Fibroblast of skin of scalp (primary cell): ENCODE data around the gene PHLDA1.
"Not testable (repeated sequence)": the region's sequence is repeated elsewhere in the genome, so short reads cannot be mapped to it uniquely, and the experiment has no call there.

ENCODE experiments used
- DNase-seq: peaks from one replicate; pipeline ENCODE4 v3.0.0-alpha.2; 2013

Gene PHLDA1

DNA sequence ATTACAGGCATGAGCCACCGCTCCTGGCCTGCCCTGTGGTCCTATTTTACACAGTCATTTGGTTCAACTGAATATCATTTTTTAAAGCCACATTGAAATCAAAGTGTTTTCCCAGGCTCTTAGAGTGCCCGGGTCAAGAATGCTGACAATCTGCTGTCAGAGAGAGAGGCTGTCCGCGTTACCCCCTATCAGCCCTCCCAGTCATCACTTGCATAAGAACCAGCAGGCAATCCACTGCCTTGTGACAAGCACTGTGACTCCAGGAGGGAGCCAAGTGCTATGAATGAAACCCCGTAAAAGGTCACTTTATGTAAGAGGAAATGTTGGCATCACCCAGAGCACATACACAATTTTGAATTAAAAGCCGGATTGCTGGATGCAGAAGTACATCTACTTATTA is 13.5 kb downstream of the PHLDA1 start:
- peak; percentile 74 for DNase-seq

DNA sequence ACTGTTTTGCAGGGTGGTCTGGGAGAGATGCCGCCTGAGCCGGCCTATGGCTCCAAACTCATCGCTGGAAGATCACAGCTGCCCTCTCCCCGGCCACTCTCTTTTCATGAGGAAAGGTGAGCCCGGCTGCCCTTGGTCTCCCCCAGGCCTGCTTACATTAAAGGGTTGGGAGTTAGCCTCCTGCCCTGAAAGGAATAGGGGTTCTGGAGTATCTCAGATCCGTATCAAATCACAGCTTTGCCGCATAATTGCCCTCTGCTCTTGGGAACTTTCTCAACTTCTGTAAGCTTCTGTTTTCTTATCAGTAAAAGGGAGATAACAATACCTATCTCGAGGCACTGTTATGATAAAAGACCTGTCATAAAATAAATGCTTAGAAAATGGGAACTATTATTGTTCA is 17.6 kb downstream of the PHLDA1 start:
- DNase-seq = no peak

DNA sequence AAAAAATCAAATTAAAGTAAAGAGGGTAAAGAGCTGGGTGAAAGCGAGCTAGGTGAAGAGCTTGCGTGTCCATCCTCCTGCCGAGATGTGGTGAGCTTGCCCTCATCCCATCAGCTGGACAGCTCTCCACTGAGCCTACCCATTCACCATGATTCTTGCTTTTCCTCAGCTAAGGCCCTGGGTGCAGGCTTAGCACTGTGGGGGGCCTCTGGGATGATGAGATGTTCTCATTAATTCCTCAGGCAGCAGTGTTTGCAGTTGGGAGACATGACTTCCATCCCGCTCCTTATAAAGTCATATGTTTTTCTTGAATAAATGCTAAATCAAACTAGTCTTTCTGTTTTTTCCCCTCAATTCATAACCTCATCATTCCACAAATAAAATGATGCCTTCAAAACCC is 18.0 kb downstream of the PHLDA1 start:
- peak; percentile 29 for DNase-seq

DNA sequence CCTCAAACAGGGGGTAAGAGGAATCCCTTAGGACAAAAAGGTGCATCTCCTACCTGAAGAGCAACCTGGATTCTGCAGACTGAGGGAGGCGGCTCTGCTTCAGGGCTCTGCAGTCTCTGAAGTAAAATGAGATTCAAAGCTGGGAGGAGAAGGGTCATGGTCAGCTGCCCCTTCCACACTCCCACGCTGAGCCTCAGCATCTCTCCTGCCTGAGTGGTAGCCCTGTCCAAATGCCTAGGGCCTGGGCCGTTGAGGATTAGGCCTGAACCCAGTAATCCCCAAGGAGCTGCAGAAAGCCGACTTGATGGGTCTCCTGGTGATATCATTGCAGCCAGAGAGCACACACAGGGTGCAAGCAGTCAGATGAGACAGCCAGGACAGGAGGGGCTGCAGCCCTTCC is 18.9 kb downstream of the PHLDA1 start:
- no peak for DNase-seq

DNA sequence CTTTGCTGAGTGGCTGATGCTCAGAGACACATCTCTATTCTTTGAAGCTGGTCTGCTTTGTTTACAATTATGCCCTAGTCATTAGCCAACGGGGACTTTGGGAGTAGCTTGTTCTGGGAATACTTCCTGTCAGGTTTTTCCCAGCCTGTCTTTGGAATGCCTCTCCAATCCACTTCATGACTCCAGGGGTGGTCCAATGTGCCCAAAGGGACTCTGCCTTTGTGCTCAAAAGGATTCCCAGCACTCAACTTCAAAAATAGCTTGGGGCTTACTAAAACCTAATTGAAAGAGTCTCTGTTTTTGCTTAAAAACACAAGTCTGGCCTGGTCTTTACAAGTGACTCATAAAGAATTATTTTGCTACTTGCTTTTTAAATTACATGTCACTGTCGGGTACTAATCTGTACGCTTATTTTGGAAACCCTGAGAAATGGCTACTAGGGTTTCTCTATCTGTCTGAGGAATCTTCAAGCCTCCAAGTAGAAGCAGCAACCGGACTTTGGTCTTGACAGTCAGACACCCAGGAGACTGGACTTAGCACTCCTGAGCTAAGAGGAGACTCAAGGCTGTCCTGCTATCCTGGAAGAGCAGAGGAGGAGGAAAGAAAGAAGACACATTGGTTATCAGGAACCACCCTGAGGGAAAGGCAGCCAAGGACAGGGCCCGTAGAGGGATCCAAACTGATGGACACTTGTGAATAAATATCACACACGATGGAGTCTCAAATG is 20.7 kb downstream of the PHLDA1 start:
- peak; percentile 96 for DNase-seq

DNA sequence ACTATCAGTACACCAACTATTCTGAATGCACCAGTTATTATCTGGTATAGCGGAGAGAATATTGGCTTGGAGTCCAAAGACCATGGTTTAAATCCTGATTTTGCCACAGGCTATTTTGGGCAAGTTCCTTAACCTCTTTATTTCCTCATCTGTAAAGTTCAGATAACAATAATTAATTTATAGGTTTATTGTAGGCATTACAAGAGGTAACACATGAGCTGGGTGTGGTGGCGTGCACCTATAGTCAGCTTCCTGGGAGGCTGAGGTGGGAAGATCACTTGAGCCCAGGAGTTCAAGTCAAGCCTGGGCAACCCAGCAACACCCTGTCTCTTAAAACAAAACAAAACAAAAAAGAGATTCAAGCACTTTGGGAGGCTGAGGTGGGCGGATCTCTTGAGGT is 23.1 kb downstream of the PHLDA1 start:
- no peak for DNase-seq

DNA sequence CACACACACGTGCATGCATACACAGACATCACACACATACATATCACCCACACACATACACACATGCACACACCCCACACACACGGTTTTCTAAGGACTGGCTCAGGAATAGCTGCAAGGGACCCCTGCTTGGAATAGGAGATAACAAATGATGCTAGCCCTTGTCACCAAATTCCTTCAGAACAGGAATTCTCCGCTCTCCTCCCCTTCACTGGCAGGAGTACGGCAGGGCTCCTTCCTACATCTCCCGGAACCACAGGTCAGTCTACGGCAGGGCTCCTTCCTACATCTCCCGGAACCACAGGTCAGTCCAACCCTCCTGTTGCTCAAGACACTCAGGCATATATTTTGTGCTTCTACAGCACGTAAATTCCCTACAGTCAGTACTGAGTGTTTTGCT is 23.9 kb downstream of the PHLDA1 start:
- DNase-seq = no peak

DNA sequence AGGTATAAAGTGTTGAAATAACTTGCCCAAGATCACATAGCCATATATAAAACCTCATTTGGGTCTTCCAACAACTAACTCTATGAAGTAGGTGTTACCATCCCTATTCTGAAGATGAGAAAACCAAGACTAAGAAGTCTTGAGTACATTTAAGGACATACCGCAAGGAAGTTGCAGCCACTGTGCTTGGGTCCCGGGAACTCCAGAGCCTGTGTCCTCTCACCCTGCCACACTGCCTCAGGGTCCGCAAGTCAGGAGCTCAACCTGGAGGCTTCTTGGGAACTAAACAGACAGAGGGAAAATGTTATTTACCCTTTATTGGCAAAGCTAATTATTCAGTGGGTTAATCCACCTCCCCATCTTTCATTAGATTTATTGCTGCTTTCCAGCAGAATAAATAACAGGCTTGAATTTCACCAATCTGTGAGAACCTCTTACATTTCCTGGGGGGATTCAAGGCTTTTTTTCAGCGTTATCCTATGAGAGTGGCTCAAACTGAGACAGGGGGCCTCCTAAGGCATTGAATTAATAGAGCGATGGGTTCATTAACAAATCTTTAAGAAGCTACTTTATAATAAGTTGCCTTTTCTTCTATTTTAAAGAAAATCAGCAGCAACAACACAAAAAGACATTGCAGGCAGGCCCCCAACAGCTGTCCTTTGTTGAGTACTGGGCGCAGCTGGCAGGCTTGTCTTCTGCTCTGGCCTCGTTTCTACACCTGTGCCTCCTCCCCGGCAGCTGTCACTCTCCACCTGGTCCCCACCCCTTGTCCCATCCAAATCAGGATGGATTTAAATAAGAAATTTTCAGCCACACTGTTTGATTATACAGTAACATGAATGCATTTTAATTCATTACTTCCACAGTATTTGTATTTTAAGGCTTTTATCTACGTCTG is 25.3 kb downstream of the PHLDA1 start:
- no peak for DNase-seq

DNA sequence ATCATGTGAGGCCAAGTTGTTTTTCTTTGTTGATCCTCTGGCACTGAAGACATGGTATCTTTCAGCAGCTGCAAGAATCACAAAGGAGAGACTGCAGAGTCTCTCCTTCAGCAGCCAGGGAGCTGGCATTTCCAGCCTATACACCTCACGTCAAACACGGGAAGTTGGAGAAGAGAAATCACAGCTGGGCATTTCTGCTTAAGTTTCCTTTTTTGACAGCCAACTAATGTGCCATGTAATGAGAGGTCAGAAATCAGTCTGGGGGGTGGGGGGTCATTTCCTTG is 28.3 kb downstream of the PHLDA1 start:
- no peak for DNase-seq

DNA sequence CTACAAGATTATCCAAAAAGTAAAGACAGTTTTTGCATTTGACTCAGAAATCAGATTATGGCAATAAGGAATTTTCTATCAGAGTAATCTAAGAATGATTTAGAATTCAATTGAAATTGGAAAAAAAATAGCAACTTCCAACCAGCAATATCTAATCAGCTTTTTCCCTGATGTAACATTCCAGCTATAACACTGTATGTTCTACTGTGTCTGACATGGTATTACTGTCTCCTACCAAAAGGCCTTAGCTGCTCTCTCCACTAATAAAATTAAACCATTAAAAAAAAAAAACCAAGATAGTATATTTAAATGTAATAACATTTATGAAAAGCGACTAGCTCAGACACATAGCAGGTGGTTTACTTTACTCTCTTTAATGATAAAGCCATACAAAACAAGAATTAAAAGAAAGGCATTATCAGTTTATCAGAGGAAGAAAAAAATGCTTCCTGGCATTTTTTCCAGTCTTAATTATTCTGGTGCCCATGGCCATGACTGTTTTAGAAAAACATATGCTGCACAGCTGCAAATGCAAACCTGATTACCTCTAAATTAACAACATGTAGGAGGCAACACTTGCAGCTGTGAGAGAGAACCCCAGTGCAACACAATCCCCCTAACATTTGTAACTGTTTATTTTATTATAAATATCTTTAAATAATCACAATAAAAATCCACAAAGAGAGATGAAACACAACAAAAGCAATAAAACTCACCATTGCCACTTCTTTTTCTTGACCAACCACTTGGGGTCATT is 28.8 kb downstream of the PHLDA1 start:
- DNase-seq = no peak

DNA sequence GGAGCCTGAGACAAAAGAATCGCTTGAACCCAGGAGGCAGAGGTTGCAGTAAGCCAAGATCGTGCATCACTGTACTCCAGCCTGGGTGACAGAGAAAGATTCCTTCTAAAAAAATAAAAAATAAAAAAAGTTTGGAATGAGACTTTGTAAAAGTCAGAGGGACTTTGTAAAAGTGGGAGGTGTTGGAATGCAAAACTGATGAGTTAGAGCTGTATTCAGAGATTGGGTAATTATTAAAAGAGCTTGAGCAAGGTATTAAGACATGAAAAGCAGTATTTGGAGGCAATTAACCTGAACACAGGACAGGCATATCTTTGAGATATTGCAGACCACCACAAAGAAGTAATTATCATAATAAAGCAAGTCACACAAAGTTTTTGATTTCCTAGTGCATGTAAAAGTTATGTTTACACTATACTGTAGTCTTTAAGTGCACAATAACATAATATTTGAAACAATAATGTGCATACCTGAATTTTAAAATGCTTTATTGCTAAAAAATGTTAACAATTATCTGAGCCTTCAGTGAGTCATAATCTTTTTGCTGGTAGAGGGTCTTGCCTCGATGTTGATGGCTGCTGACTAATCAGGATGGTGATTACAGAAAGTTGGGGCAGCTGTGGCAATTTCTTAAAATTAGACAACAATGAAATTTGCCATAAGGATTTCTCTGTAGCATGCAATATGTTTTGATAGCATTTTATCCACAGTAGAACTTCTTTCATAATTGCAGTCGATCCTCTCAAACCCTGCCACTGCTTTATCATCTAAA is 33.1 kb downstream of the PHLDA1 start:
- DNase-seq = no peak

DNA sequence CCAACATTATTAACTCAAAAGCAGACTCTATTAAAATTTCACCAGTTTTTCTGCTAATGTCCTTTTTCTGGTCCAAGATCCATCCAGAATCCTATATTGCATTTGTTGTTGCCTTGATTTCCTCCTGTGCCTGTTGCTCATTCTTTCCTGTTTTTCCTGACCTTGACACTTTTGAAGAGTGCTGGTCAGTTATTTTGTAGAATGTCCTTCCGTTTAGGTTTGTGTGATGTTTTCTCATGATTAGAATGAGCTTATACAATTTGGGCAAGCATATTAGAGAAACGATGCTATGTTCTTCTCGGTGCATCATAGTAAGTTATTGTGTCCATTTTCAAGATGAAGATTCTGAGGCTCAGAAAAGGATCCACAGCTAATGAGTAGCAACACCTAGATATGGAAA is 33.9 kb downstream of the PHLDA1 start:
- no peak for DNase-seq

DNA sequence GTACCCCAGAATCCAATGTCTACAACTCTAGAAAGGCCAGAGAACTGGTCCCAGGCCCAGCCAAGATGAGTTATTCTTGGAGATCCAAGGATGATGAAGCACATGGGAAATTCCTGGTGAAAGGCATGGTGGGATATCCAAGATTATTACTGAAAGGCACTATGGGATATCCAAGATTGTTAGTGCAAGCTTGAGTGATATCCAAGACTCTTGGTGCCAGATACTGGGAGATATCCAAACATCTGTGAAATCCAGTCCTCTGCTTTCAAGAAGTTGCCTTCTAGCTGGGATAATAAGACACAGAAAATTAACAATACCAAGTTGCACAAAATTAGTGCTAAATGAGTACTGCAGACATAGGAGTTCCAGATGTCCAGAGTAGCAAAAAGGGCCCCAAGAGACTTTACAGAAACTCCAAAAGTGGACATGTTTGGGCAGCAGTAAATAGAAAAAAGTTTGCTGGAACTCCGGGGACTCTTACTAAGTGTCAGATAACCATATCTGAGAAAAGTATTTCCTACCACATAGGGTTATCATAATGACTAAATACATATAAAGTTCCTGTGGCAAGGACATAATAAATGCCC is 34.6 kb downstream of the PHLDA1 start:
- DNase-seq = no peak

DNA sequence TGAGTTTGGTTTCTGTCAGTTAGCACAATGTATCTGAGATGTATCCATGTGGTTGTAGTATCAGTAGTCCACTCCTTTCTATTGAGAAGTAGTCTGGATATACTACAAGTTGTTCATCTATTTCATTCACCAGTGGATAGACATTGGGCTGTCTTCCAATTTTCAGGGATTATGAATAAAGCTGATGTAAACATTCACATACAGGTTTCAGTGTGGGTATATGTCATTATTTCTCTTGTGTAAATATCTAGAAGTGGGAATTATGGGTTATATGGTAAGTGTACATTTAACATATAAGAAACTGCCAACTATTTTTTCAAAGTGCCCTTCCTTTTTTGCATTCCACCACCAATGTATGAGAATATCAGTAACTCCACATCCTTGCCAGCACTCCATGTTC is 35.9 kb downstream of the PHLDA1 start:
- DNase-seq = no peak

DNA sequence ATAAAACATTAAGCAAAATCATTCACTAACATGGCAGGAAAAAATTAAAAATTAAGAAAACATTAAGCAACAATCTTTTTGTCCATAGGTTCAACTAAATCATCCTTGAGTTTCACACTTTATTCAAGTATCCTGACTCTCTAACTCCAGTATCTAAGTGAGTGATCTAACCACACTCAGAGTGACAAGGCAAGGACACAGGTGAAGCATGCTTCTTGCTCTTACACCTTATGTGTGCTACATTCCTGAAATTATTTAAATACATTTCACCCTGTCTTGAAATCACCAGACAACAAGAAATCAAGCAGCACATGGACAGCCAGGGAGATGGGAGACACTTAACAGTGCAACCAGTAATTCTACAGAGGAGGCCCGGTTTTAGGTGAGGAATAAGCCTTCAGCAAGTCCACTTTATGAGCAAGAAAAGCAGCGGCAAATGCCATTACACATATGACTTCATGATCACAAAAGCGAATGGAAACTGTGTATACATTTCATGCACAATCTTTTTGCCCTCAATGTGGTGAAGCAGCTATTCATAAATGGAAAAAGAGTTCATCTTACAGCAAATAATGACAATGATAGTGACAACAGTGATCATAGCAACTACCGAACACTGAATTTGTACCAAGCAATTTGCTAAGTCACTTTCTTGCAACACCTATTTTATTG is 37.4 kb downstream of the PHLDA1 start:
- DNase-seq = no peak

DNA sequence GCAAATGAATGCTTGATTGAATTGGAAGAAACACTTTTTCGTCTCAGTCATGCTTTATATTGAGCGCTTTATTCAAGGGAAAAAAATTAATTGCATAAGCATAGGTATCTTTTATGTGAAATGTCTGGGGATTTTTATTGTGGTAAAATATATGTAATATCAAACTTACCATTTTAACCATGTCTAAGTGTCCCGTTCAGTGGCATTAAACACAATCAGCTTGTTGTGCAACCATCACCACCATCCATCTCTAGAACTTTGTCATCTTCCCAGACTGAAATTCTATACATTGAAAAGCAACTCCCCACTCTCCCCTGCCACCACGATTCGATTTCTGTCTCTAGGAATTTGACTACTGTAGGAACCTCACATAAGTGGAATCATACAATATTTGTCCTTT is 39.8 kb downstream of the PHLDA1 start:
- DNase-seq = no peak

DNA sequence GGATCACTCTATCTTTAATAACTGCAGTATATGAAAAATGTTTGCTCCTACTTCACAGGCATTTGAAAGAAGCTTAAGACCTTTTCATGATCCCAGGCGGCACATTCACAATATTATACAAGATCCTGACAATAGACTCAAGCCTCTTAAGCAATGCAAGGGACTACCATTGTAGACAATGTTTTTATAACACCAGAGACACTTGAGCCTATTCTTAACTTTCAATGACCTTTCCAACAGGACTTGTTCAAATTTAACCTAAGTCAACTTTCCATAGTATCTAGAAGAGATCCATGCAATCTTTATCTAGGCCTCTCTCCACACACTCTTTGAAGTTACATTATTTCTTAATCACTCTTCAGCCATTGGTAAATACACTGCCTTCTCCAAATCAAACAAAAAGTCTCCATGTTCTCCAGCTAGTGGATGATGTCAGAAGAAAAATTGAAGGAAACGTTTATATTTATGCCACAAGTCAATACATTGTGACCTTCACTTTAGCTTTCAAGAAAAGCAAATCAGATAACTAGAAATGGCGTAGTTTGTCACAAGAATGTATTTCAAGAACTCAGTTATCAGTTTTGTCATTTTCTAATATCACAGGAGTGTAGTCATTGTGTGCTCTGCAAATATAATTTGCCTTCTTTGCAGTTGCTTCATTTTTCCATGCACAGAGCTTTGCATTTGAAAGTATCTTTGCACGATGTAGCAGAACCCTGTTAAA is 41.2 kb downstream of the PHLDA1 start:
- no peak for DNase-seq

DNA sequence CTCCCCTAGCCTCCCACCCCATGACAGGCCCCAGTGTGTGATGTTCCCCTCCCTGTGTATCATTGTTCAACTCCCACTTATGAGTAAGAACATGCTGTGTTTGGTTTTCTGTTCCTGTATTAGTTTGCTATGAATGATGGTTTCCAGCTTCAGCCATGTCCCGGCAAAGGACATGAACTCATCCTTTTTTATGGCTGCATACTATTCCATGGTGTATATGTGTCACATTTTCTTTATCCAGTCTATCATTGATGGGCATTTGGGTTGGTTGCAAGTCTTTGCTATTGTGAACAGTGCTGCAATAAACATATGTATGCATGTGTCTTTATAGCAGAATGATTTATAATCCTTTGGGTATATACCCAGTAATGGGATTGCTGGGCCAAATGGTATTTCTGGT is 43.9 kb downstream of the PHLDA1 start:
- DNase-seq = not testable (repeated sequence)

DNA sequence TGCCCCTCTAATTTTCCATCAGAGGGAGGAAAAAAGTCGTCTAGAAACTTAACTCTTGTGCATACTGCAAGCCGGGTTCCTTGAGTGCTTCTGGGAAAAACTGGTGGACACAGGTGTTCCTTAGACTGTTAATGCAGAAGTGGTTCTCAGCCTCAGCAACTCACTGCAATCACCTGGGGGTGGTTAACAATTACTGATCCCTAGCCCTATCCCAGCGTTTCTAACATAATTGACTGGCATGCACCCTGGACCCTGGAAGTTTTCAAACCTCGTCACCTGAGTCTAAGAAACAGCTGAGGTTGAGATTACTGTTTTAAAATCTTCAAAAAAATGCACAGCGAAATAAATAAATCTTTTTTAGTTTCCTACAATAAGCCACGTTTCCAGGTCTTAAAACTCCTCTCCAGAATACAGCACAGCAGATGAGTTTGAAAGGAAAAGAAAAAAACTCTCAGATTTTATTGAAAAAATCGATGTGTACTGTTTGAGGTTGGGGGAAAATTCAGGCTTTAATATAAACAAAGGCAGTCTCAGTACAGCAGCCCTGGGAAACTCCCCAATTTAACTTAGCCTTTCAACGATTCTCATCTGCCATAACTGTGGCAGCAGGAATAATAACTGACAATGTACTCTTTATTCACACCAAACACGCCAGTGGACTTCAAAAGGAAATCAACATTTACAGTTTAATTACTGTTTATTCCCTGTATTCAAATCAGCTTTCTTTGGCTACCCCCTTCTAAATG is 45.4 kb downstream of the PHLDA1 start:
- no peak for DNase-seq

DNA sequence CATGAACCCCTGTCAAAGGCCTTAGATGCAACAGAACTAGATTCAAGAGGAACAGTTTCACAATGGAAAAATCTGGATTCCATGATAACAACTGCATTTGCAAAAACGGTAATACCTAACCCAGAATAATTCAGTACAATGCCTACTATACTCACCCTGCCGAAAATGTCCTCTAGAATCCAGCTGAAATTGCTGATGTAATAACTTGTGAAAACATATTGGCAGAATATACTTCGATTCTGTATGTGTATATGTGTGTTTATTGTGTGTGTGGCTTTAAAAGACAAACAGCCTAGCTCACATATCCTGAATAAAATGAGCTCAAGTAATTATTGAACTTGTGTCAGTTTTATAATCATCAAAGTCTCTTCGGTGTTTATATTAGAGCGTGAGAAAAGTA is 46.0 kb downstream of the PHLDA1 start:
- no peak for DNase-seq
